ENCODE measurements around the gene EDIL3.

DNA sequence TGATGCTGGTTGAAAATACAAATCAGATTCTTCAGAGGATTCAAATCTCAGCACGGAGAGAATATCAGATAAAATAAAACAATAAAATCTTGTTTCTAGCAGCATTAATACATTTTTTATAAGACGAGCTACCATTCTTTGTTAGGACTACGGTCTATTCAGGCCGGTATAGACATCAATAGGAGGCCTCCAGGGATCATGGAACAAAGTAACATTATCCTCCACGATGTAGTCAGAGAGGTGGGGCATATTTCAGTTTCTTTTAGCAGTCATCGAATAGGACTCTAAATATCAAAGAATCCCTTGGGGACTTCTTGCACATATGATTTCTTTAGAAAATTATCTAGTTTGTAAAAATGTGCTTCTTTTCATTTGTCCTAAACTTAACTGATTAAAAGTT is 438.2 kb downstream of the EDIL3 start:
- TF ChIP-seq, protein P1, sequence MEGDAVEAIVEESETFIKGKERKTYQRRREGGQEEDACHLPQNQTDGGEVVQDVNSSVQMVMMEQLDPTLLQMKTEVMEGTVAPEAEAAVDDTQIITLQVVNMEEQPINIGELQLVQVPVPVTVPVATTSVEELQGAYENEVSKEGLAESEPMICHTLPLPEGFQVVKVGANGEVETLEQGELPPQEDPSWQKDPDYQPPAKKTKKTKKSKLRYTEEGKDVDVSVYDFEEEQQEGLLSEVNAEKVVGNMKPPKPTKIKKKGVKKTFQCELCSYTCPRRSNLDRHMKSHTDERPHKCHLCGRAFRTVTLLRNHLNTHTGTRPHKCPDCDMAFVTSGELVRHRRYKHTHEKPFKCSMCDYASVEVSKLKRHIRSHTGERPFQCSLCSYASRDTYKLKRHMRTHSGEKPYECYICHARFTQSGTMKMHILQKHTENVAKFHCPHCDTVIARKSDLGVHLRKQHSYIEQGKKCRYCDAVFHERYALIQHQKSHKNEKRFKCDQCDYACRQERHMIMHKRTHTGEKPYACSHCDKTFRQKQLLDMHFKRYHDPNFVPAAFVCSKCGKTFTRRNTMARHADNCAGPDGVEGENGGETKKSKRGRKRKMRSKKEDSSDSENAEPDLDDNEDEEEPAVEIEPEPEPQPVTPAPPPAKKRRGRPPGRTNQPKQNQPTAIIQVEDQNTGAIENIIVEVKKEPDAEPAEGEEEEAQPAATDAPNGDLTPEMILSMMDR (IDR thresholded peaks at IDR 0.05), result no peak
- TF ChIP-seq POLR2A (IDR thresholded peaks at IDR 0.05) (no peak), POLR2AphosphoS5 (IDR thresholded peaks at IDR 0.05) (no peak), EP300 (IDR thresholded peaks at IDR 0.05) (no peak)

Data from upper lobe of left lung (tissue), 4 donors.